VCaP (cell line): ENCODE measurements around the gene SPOCK2.

Experiments used
- H3K27ac ChIP-seq: fragments of 450-650 bp; 2 replicates; pipeline ENCODE4 v1.5.1; 2017
- TF ChIP-seq, protein P1 (sequence below): fragments of 450-650 bp; conservative IDR thresholded peaks from 2 replicates; pipeline ENCODE4 v1.5.1; 2017; ENCODE audit warnings: mild to moderate bottlenecking, moderate library complexity

Gene SPOCK2

DNA sequence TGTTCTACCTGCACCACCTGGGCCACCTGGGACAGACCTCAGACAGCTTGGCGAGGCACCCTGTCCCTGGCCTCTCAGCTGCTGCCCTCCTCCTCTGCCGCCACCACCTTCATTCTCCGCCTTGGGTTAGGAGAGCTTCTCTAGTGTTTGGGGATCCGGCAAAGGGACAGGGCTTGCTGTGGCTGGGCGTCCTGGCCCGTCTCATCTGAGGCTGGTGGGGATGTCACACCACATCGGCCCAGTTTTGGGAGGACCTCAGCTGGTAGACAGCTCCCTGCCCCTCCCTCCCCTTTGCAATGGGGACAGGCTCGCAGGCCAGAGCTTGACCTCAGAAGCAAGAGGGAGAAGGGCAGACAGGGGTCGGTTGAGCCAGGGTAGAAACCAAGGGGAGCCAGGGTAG, 26.4 kb downstream of the SPOCK2 start:
- no peak overlapping the region for H3K27ac ChIP-seq
- TF ChIP-seq, protein P1, sequence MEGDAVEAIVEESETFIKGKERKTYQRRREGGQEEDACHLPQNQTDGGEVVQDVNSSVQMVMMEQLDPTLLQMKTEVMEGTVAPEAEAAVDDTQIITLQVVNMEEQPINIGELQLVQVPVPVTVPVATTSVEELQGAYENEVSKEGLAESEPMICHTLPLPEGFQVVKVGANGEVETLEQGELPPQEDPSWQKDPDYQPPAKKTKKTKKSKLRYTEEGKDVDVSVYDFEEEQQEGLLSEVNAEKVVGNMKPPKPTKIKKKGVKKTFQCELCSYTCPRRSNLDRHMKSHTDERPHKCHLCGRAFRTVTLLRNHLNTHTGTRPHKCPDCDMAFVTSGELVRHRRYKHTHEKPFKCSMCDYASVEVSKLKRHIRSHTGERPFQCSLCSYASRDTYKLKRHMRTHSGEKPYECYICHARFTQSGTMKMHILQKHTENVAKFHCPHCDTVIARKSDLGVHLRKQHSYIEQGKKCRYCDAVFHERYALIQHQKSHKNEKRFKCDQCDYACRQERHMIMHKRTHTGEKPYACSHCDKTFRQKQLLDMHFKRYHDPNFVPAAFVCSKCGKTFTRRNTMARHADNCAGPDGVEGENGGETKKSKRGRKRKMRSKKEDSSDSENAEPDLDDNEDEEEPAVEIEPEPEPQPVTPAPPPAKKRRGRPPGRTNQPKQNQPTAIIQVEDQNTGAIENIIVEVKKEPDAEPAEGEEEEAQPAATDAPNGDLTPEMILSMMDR = no peak

GRCh38 chr10:72061491-72061890, 26.9 kb downstream of the SPOCK2 start:
- TF ChIP-seq, protein P1 = no peak
- no peak overlapping the region for H3K27ac ChIP-seq

DNA sequence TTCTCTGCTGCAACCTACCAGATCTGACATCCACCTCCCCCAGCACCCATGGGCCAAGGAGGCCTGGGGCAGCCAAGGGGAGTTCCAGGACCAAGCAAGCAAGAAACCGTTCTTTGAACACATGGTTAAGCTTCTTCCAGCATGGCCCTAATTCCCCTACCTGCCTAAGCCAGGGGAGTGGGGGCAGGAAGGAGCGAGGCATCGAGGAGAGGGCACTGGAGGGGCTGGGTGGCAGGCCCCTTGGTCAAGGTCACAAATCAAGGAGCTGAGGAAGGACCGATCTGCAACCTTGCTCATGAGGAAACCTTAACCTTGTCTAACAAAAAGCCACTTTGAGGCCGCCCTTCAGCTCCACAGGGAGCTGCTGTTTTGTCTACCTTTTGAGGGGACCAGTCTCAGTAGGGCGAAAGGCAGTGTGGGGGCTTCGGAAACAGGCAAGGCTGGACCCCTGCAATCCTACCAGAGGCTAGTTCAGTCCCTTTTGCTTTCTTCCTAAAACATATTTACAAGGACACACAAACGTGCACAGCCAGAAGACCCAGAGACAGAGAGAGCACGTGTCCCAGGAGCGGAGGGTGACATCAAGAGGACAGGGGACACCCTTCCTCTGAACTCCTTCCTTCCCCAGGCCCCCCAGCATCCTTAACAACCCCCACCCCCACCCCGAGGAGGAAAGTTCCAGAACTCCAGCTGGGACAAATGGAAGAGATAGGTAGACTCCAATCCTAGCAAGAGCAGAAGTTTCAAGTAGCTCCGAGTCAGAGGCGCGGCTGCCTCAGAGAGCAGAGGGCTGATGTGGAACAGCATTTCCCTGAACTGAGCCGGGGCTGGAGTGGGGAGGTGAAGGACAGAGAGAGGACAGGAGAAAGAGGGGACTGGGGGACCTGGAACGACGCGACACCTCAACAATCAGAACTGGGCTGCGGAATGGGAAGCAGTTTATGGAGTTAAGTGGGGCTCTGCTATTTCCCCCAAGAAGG, 28.2 kb downstream of the SPOCK2 start:
- TF ChIP-seq, protein P1 = no peak
- no peak overlapping the region for H3K27ac ChIP-seq

DNA sequence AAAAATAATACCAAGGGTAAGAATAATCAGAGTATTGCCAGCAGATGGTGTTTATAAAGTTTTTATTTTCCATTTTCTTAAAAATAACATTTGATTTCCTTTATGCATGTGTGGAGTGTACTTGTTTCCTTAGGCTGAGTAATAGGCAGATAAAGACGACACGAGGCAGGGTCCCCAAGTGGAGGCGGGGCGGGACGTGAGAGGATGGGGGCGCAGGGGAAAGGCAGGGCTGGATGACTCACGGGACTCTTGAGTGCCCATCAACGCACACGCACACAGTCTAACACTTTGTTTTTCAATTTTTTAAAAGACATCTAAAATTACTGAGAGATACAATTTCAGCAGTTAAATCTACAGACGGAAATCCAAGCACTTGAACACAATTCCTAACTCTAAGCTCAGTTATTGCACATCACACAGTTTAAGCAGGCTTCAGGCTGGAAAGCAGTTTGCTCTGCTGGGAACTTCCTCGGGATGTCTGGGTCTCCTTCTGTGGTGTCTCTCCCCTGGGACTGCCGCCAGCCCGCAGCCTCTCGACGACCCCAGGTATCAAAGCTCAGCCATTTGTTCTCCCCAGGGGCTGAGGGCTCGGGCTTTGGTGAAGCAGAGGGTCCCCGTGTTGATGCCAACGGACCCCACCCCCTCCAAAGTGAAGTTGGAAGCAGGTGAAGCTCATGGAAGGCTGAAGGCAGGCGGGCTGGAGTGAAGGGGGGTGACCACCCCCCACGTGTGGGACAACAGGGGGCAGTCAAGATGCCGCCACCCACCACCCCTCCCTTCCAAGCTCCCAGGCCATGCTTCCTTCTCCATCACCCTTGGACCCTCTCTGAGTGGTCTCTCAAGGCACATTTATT, 29.1 kb downstream of the SPOCK2 start:
- TF ChIP-seq, protein P1 = no peak
- H3K27ac ChIP-seq = no peak overlapping the region

GRCh38 chr10:72058347-72058898, 29.9 kb downstream of the SPOCK2 start:
- TF ChIP-seq, protein P1 = no peak
- H3K27ac ChIP-seq = no peak overlapping the region

GRCh38 chr10:72056932-72057751, 31.2 kb downstream of the SPOCK2 start:
- TF ChIP-seq, protein P1 = no peak
- no peak overlapping the region for H3K27ac ChIP-seq
